ENCODE results near the gene SLC24A2. TPM values are rescaled to one million over a fixed set of nuclear protein-coding genes. Genes with fewer than 3 reads are reported as not detected.
A peak's percentile ranks its signal among the peaks of the same experiment; 100 is the strongest.

SLC24A2 gene
- total and polyA plus RNA-seq, 2 experiments from 2014 or later = 3.5 to 7.1 TPM

DNA sequence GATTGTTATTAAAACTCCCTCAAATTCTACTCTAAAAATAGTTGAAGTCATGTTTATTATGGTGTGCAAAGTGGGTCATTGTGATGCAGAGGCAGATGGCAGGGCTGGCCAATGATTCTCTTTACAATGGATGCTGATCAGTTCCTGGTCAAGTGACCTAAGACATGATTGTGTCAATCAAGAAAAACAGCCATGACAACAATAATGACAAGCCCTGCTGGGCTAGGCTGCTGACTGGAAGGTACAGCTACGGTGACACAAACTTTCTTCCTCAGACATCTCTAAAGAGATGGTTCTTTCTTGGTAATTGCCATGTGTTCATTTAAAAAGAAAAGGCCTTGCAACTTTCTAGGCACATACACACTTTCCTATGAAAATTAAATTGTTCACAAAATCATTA, 3.6 kb downstream of the SLC24A2 start:
- H3F3A ChIP-seq (replicated peaks; ENCODE audit: low read depth) = no peaks in the 10 kb centered on the region
- H3K36me3 Mint-ChIP-seq (ENCODE audit: low read depth) = peaks cover 12% of the 10 kb centered on the region; the same call in 2 of the 3 replicates
- ATAC-seq = no peak

More for the DNA sequence above, 3.6 kb downstream of the SLC24A2 start:
- Histone ChIP-seq H4K20me1 (replicated peaks; ENCODE audit: insufficient read depth) (no peaks in the 10 kb centered on the region), H3K27me3 (ENCODE audit: insufficient read depth) (peaks cover 40% of the 10 kb centered on the region), H3K9me2 (ENCODE audit: insufficient read depth) (no peaks in the 10 kb centered on the region), H3K79me2 (replicated peaks; ENCODE audit: insufficient read depth) (peaks cover 6% of the 10 kb centered on the region; the same call in 1 of the 2 replicates), H3K4me1 (ENCODE audit: insufficient read depth) (peaks cover 34% of the 10 kb centered on the region), H3K27ac (ENCODE audit: low read depth) (no peak overlapping the region), H3K4me3 (peak overlapping the region; percentile 6; the same call in 1 of the 2 replicates), H3K36me3 (ENCODE audit: insufficient read depth) (no peaks in the 10 kb centered on the region), H2AFZ (no peak overlapping the region), H3K4me2 (peak overlapping the region; percentile 11)
- peaks cover 20% of the 10 kb centered on the region for H3K27me3 Mint-ChIP-seq (ENCODE audit: insufficient read depth, low read depth, poor library complexity)
- H3K9me3 Mint-ChIP-seq = no peaks in the 10 kb centered on the region; the same call in 2 of the 3 replicates
- H3K4me3 Mint-ChIP-seq = no peak overlapping the region
- TF ChIP-seq, protein P1, sequence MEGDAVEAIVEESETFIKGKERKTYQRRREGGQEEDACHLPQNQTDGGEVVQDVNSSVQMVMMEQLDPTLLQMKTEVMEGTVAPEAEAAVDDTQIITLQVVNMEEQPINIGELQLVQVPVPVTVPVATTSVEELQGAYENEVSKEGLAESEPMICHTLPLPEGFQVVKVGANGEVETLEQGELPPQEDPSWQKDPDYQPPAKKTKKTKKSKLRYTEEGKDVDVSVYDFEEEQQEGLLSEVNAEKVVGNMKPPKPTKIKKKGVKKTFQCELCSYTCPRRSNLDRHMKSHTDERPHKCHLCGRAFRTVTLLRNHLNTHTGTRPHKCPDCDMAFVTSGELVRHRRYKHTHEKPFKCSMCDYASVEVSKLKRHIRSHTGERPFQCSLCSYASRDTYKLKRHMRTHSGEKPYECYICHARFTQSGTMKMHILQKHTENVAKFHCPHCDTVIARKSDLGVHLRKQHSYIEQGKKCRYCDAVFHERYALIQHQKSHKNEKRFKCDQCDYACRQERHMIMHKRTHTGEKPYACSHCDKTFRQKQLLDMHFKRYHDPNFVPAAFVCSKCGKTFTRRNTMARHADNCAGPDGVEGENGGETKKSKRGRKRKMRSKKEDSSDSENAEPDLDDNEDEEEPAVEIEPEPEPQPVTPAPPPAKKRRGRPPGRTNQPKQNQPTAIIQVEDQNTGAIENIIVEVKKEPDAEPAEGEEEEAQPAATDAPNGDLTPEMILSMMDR (conservative IDR thresholded peaks at IDR 0.05; ENCODE audit: low read depth in 2 of 2) = no peak
- TF ChIP-seq ZNF331 (CRISPR knock-in tag; IDR thresholded peaks at IDR 0.05; ENCODE audit: low read depth) (no peak), POLR2AphosphoS5 (IDR thresholded peaks at IDR 0.05; ENCODE audit: low read depth) (no peak), EZH2phosphoT487 (IDR thresholded peaks at IDR 0.05; ENCODE audit: unreplicated experiment) (no peak), JUNB (IDR thresholded peaks at IDR 0.05; ENCODE audit: unreplicated experiment) (no peak), STAT1 (IDR thresholded peaks at IDR 0.05; ENCODE audit: unreplicated experiment) (no peak), ZNF114 (CRISPR knock-in tag; IDR thresholded peaks at IDR 0.05) (no peak), NANOG (IDR thresholded peaks at IDR 0.05; ENCODE audit: borderline replicate concordance) (no peak), EZH2 (IDR thresholded peaks at IDR 0.05; ENCODE audit: low read depth, unreplicated experiment) (no peak), CREB1 (CRISPR knock-in tag; IDR thresholded peaks at IDR 0.05; ENCODE audit: low read depth) (no peak)
- TF ChIP-seq, protein P2, sequence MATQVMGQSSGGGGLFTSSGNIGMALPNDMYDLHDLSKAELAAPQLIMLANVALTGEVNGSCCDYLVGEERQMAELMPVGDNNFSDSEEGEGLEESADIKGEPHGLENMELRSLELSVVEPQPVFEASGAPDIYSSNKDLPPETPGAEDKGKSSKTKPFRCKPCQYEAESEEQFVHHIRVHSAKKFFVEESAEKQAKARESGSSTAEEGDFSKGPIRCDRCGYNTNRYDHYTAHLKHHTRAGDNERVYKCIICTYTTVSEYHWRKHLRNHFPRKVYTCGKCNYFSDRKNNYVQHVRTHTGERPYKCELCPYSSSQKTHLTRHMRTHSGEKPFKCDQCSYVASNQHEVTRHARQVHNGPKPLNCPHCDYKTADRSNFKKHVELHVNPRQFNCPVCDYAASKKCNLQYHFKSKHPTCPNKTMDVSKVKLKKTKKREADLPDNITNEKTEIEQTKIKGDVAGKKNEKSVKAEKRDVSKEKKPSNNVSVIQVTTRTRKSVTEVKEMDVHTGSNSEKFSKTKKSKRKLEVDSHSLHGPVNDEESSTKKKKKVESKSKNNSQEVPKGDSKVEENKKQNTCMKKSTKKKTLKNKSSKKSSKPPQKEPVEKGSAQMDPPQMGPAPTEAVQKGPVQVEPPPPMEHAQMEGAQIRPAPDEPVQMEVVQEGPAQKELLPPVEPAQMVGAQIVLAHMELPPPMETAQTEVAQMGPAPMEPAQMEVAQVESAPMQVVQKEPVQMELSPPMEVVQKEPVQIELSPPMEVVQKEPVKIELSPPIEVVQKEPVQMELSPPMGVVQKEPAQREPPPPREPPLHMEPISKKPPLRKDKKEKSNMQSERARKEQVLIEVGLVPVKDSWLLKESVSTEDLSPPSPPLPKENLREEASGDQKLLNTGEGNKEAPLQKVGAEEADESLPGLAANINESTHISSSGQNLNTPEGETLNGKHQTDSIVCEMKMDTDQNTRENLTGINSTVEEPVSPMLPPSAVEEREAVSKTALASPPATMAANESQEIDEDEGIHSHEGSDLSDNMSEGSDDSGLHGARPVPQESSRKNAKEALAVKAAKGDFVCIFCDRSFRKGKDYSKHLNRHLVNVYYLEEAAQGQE (IDR thresholded peaks at IDR 0.05; ENCODE audit: unreplicated experiment) = no peak
- TF ChIP-seq, protein P3, sequence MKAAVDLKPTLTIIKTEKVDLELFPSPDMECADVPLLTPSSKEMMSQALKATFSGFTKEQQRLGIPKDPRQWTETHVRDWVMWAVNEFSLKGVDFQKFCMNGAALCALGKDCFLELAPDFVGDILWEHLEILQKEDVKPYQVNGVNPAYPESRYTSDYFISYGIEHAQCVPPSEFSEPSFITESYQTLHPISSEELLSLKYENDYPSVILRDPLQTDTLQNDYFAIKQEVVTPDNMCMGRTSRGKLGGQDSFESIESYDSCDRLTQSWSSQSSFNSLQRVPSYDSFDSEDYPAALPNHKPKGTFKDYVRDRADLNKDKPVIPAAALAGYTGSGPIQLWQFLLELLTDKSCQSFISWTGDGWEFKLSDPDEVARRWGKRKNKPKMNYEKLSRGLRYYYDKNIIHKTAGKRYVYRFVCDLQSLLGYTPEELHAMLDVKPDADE (IDR thresholded peaks at IDR 0.05) = no peak
- TF ChIP-seq, protein P4, sequence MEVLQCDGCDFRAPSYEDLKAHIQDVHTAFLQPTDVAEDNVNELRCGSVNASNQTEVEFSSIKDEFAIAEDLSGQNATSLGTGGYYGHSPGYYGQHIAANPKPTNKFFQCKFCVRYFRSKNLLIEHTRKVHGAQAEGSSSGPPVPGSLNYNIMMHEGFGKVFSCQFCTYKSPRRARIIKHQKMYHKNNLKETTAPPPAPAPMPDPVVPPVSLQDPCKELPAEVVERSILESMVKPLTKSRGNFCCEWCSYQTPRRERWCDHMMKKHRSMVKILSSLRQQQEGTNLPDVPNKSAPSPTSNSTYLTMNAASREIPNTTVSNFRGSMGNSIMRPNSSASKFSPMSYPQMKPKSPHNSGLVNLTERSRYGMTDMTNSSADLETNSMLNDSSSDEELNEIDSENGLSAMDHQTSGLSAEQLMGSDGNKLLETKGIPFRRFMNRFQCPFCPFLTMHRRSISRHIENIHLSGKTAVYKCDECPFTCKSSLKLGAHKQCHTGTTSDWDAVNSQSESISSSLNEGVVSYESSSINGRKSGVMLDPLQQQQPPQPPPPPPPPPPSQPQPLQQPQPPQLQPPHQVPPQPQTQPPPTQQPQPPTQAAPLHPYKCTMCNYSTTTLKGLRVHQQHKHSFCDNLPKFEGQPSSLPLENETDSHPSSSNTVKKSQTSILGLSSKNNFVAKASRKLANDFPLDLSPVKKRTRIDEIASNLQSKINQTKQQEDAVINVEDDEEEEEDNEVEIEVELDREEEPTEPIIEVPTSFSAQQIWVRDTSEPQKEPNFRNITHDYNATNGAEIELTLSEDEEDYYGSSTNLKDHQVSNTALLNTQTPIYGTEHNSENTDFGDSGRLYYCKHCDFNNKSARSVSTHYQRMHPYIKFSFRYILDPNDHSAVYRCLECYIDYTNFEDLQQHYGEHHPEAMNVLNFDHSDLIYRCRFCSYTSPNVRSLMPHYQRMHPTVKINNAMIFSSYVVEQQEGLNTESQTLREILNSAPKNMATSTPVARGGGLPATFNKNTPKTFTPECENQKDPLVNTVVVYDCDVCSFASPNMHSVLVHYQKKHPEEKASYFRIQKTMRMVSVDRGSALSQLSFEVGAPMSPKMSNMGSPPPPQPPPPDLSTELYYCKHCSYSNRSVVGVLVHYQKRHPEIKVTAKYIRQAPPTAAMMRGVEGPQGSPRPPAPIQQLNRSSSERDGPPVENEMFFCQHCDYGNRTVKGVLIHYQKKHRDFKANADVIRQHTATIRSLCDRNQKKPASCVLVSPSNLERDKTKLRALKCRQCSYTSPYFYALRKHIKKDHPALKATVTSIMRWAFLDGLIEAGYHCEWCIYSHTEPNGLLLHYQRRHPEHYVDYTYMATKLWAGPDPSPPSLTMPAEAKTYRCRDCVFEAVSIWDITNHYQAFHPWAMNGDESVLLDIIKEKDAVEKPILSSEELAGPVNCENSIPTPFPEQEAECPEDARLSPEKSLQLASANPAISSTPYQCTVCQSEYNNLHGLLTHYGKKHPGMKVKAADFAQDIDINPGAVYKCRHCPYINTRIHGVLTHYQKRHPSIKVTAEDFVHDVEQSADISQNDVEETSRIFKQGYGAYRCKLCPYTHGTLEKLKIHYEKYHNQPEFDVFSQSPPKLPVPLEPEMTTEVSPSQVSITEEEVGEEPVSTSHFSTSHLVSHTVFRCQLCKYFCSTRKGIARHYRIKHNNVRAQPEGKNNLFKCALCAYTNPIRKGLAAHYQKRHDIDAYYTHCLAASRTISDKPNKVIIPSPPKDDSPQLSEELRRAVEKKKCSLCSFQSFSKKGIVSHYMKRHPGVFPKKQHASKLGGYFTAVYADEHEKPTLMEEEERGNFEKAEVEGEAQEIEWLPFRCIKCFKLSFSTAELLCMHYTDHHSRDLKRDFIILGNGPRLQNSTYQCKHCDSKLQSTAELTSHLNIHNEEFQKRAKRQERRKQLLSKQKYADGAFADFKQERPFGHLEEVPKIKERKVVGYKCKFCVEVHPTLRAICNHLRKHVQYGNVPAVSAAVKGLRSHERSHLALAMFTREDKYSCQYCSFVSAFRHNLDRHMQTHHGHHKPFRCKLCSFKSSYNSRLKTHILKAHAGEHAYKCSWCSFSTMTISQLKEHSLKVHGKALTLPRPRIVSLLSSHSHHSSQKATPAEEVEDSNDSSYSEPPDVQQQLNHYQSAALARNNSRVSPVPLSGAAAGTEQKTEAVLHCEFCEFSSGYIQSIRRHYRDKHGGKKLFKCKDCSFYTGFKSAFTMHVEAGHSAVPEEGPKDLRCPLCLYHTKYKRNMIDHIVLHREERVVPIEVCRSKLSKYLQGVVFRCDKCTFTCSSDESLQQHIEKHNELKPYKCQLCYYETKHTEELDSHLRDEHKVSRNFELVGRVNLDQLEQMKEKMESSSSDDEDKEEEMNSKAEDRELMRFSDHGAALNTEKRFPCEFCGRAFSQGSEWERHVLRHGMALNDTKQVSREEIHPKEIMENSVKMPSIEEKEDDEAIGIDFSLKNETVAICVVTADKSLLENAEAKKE (CRISPR knock-in tag; IDR thresholded peaks at IDR 0.05) = no peak
- no peak overlapping the region for H3K27ac Mint-ChIP-seq
- H3K4me1 Mint-ChIP-seq = peaks cover 41% of the 10 kb centered on the region
- no peak for DNase-seq (ENCODE audit: low spot score)

Data from GM23338 (cell line).